B cell (primary cell): ENCODE data around the gene GCSH. TPM values are rescaled to one million over a fixed set of nuclear protein-coding genes. Genes with fewer than 3 reads are reported as not detected.

Source experiments
- ATAC-seq: fragments of 200-7000 bp; cut with Tn5 transposase; one replicate; pipeline ENCODE4 v1.10.0; 2021; ENCODE audit warnings: low read depth, mild to moderate bottlenecking, moderate number of reproducible peaks, moderate library complexity
- CTCF ChIA-PET: fragments of 350-600 bp; sonication (Branson Sonifier 250); formaldehyde crosslinking; loops from one replicate; lab custom pipeline; 2021; ENCODE audit warnings: antibody characterized with exemption, inconsistent platforms; lab: Charles Lee
- POLR2A ChIA-PET: fragments of 350-600 bp; sonication (Branson Sonifier 250); formaldehyde crosslinking; loops from one replicate; lab custom pipeline; 2021; ENCODE audit warnings: antibody characterized with exemption; lab: Charles Lee
- DNase-seq: peaks from one replicate; pipeline ENCODE4 v3.0.0; 2013
- H2AFZ ChIP-seq: 2 replicates; pipeline ENCODE4 v1.6.1; 2012; ENCODE audit warnings: mild to moderate bottlenecking, low read depth, low read length; ENCODE audit not compliant: insufficient read depth, poor library complexity, severe bottlenecking
- H3K27ac ChIP-seq, 2 donors: 1 replicate in 1 of 2; 2 replicates in 1 of 2; pipeline ENCODE4 v1.5.1; 2012 to 2013; ENCODE audit warnings: low read length in 2 of 2, mild to moderate bottlenecking in 2 of 2, moderate library complexity in 1 of 2
- H3K27me3 ChIP-seq, 4 experiments: fragments of 200-600 bp in 1 of 4; sonication (generic) in 1 of 4; replicated peaks in 1 of 4; 1 replicate in 2 of 4; 2 replicates in 2 of 4; pipeline versions ENCODE4 v1.6.1 to v1.7.0; 2013 to 2016; ENCODE audit warnings: low read length in 3 of 4, mild to moderate bottlenecking in 2 of 4, mixed read lengths in 1 of 4, moderate library complexity in 1 of 4; ENCODE audit not compliant: insufficient read depth in 4 of 4, control insufficient read depth in 3 of 4; ENCODE audit errors: control extremely low read depth in 1 of 4
- H3K36me3 ChIP-seq, 2 experiments: replicated peaks in 1 of 2; 1 replicate in 1 of 2; 2 replicates in 1 of 2; pipeline versions ENCODE4 v1.6.1 to v1.7.1; 2013; ENCODE audit warnings: low read length in 1 of 2; ENCODE audit not compliant: insufficient read depth in 2 of 2, control insufficient read depth in 1 of 2; ENCODE audit errors: control extremely low read depth in 1 of 2, extremely low read depth in 1 of 2
- H3K4me1 ChIP-seq, 2 donors: fragments of 200-600 bp in 1 of 2; sonication (generic) in 1 of 2; 1 replicate in 1 of 2; 2 replicates in 1 of 2; pipeline versions ENCODE4 v1.5.1 to v1.6.1; 2013 to 2017; ENCODE audit warnings: low read length in 2 of 2; ENCODE audit not compliant: control insufficient read depth in 2 of 2, insufficient read depth in 2 of 2
- H3K4me2 ChIP-seq: replicated peaks from 2 replicates; pipeline ENCODE3; 2012; ENCODE audit warnings: mild to moderate bottlenecking, low read depth, low read length; ENCODE audit not compliant: poor library complexity, severe bottlenecking
- H3K4me3 ChIP-seq, 5 experiments: fragments of 200-600 bp in 1 of 5; sonication (generic) in 1 of 5; 1 replicate in 3 of 5; 2 replicates in 2 of 5; pipeline versions ENCODE4 v1.5.1 to v1.7.0; 2011 to 2016; ENCODE audit warnings: low read length in 4 of 5, mild to moderate bottlenecking in 4 of 5, low read depth in 2 of 5, control low read depth in 1 of 5, moderate library complexity in 1 of 5; ENCODE audit not compliant: insufficient read depth in 1 of 5; ENCODE audit errors: control extremely low read depth in 1 of 5, extremely low read depth in 1 of 5
- H3K79me2 ChIP-seq: fragments of 200-600 bp; sonication (generic); one replicate; pipeline ENCODE4 v1.6.0; 2016; ENCODE audit warnings: low read length; ENCODE audit not compliant: control insufficient read depth, insufficient read depth
- H3K9ac ChIP-seq: fragments of 200-600 bp; sonication (generic); 2 replicates; pipeline ENCODE4 v1.6.1; 2017; ENCODE audit warnings: mild to moderate bottlenecking, low read length, moderate library complexity
- H3K9me3 ChIP-seq, 3 donors: one replicate each; pipeline versions ENCODE4 v1.6.1 to v1.7.1; 2013; ENCODE audit warnings: low read length in 2 of 3; ENCODE audit not compliant: control insufficient read depth in 2 of 3, insufficient read depth in 1 of 3; ENCODE audit errors: control extremely low read depth in 1 of 3
- H4K20me1 ChIP-seq: 2 replicates; pipeline ENCODE4 v1.6.0; 2012; ENCODE audit warnings: mild to moderate bottlenecking, low read length; ENCODE audit not compliant: insufficient read depth, control insufficient read depth, poor library complexity, severe bottlenecking
- H3K27ac Mint-ChIP-seq: one replicate; pipeline ENCODE4 v1.8.0; 2021; ENCODE audit warnings: mixed read lengths
- H3K27me3 Mint-ChIP-seq: one replicate; pipeline ENCODE4 v1.8.0; 2021; ENCODE audit warnings: mixed read lengths
- H3K4me1 Mint-ChIP-seq: one replicate; pipeline ENCODE4 v1.8.0; 2021; ENCODE audit warnings: mixed read lengths
- H3K4me3 Mint-ChIP-seq: one replicate; pipeline ENCODE4 v1.8.0; 2021; ENCODE audit warnings: mixed read lengths
- H3K9me3 Mint-ChIP-seq: one replicate; pipeline ENCODE4 v1.8.0; 2022; ENCODE audit warnings: mixed read lengths; ENCODE audit not compliant: insufficient read depth
- CTCF ChIP-seq: fragments of 200-600 bp; IDR thresholded peaks from one replicate; pipeline ENCODE4 v1.8.0; 2022; ENCODE audit warnings: antibody characterized with exemption, mild to moderate bottlenecking
- EZH2 ChIP-seq: IDR thresholded peaks from 2 replicates; pipeline ENCODE4 v1.6.1; 2012; ENCODE audit warnings: borderline replicate concordance, low read depth, mild to moderate bottlenecking, moderate library complexity, low read length; ENCODE audit not compliant: insufficient read depth, poor library complexity, severe bottlenecking
- WGBS: methylation state at CpG from one replicate; pipeline ENCODE4 v1.1.5; 2013; ENCODE audit warnings: missing lambda C conversion rate; ENCODE audit not compliant: insufficient coverage; 5-methylcytosine and 5-hydroxymethylcytosine counted together
- intact Hi-C: fragments of 100-400 bp; cut with micrococcal nuclease; formaldehyde crosslinking; loops from one replicate; pipeline ENCODE4 v1.10.0; 2022
- polyA plus RNA-seq: library from polyadenylated mRNA; depleted of rRNA; stranded (reverse); fragments of >200 nt; gene quantifications from 2 replicates; pipeline ENCODE4 v1.2.3, GENCODE V29; 2012
- total RNA-seq, 2 donors: library from RNA; stranded (reverse); fragments of 120-200 nt in 1 of 2; gene quantifications; 1 replicate in 1 of 2; 2 replicates in 1 of 2; pipeline versions ENCODE4 v1.2.3 to v1.2.4, GENCODE V29; 2013 to 2022

The GCSH gene
- total and polyA plus RNA-seq, 2 donors (not counting 1 experiment from before 2014, with no cell fraction given) = 1.9 to 4.5 TPM

DNA sequence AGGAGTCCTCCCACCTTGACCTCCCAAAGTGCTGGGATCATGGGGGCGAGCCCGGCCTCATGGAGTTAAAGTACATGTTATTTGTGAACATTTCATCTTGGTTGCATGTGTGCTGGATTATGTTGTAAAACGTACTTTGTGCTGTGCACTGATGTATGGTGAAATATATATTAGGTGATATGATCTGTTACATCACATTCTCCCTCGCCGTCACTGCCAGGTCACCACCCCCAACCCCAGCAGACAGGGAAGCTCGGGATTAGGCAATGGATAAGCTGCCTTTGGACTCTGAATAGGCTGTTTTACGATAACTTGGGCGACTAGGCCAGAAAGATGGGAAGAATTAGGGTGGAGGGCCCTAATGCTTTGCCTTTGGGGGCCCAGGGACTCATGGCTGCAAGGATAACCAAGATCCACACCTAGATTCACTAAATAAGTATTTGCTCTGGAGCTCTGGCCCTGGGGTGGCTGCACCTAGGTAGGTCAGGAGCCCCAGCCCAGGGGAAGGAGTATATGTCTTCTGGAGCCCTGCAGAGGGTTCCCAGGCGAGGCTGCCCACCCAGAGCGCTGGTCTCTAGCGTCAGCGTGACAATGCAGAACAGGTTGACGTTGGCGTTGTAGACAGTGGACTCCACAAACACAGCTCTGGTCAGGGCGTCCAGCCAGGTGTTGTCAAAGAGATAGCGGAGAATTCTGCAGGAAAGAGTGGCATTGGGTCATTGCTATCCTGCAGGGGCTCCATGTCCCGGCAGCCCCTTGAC is 27.1 kb upstream of the GCSH start:
- Histone ChIP-seq H3K4me2 (no peak overlapping the region), H3K9me3 (no peaks in the 10 kb centered on the region), H4K20me1 (no peaks in the 10 kb centered on the region), H3K4me1 (no peaks in the 10 kb centered on the region), H3K4me3 (no peak overlapping the region), H3K36me3 (no peaks in the 10 kb centered on the region), H2AFZ (no peak overlapping the region), H3K9ac (no peak overlapping the region), H3K79me2 (no peaks in the 10 kb centered on the region), H3K27ac (no peak overlapping the region), H3K27me3 (peaks cover 0 to 3% (median 0%) of the 10 kb centered on the region in 4 experiments)
- POLR2A ChIA-PET = no interaction called here
- Mint-ChIP-seq H3K27ac (no peak overlapping the region), H3K9me3 (no peaks in the 10 kb centered on the region), H3K4me3 (no peak overlapping the region), H3K4me1 (no peaks in the 10 kb centered on the region), H3K27me3 (peaks cover 9% of the 10 kb centered on the region)
- no peak for DNase-seq
- 87% methylated on average over 9 of the region's 17 CpGs for WGBS
- CTCF ChIA-PET = no interaction called here
- no peak for ATAC-seq
- intact Hi-C loops = no loop called here
- TF ChIP-seq EZH2 (no peak), CTCF (no peak)

DNA sequence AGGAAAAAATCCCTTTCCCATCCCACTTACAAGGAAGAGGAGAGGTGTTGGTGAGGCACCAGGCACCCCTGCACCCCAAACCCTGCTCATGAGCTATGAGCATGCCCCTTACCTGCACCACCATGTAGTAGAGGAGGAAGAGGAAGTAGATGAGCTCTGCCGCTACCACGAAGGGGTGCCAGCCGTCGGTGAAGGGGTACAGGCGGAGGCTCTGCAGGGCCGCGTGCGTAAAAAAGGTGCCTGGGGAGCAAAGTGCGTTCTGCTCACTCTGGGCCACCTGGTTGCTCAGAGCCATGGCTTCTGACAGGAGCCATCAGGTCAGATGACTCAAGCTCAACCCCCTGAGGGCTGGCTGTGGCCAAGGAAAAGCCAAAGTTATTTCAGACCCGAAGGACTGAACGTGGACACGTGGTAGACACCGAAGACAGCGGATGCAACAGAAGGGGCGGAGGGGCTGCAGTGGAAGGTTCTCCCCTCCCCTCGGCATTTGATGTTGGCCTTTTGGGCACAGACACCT is 25.3 kb upstream of the GCSH start:
- no peaks in the 10 kb centered on the region for H3K9me3 Mint-ChIP-seq
- POLR2A ChIA-PET = no interaction called here
- no peak overlapping the region for H3K9ac ChIP-seq
- ATAC-seq (no peak), DNase-seq (no peak)
- H3K27ac Mint-ChIP-seq = no peak overlapping the region
- no peaks in the 10 kb centered on the region for H3K4me1 Mint-ChIP-seq
- no peak overlapping the region for H3K27ac ChIP-seq
- peaks cover 9% of the 10 kb centered on the region for H3K27me3 Mint-ChIP-seq
- no peak overlapping the region for H3K4me3 Mint-ChIP-seq
- no peak for TF ChIP-seq EZH2
- TF ChIP-seq CTCF = no peak
- H3K36me3 ChIP-seq = no peaks in the 10 kb centered on the region
- H3K4me2 ChIP-seq = no peak overlapping the region
- H4K20me1 ChIP-seq = no peaks in the 10 kb centered on the region
- no peak overlapping the region for H2AFZ ChIP-seq
- intact Hi-C loops = no loop called here
- CTCF ChIA-PET = no interaction called here
- no peaks in the 10 kb centered on the region for H3K4me1 ChIP-seq
- no peaks in the 10 kb centered on the region for H3K9me3 ChIP-seq
- no peaks in the 10 kb centered on the region for H3K79me2 ChIP-seq
- peaks cover 0 to 3% (median 0%) of the 10 kb centered on the region in 4 experiments for H3K27me3 ChIP-seq
- no peak overlapping the region for H3K4me3 ChIP-seq
- 93% methylated on average over 16 of the region's 16 CpGs for WGBS
